ENCODE data around the gene PTGR2.
"Not testable (repeated sequence)": the region's sequence is repeated elsewhere in the genome, so short reads cannot be mapped to it uniquely, and the experiment has no call there.

The PTGR2 gene

GRCh38 chr14:73886449-73887317, 35.1 kb downstream of the PTGR2 start, which contains the start of gene ZNF410:
Gene ZNF410 (plus strand): TSS chr14:73886859. CDS start chr14:73892176, 5,317 bp downstream.
- H3K4me3 ChIP-seq (ENCODE audit: low read depth, low read length): peak within 1 kb of the TSS; percentile 89
- no peak for TF ChIP-seq CTCF (IDR thresholded peaks at IDR 0.05; ENCODE audit: low read depth, low read length)

GRCh38 chr14:73887318-73887616, 35.6 kb downstream of the PTGR2 start:
- H3K4me3 ChIP-seq (ENCODE audit: low read depth, low read length): peak overlapping the region; percentile 89
- TF ChIP-seq CTCF (IDR thresholded peaks at IDR 0.05; ENCODE audit: low read depth, low read length): no peak

- H3K4me3 ChIP-seq (ENCODE audit: low read depth, low read length): peak overlapping the region; percentile 89
- no peak for TF ChIP-seq CTCF (IDR thresholded peaks at IDR 0.05; ENCODE audit: low read depth, low read length)
These were observed 36.2 kb downstream of the PTGR2 start for GRCh38 chr14:73887694-73888459.

GRCh38 chr14:73888460-73888725, 36.8 kb downstream of the PTGR2 start:
- peak overlapping the region; percentile 89 for H3K4me3 ChIP-seq (ENCODE audit: low read depth, low read length)

GRCh38 chr14:73888971-73889370, 37.3 kb downstream of the PTGR2 start:
- no peak for TF ChIP-seq CTCF (IDR thresholded peaks at IDR 0.05; ENCODE audit: low read depth, low read length)
- no peak overlapping the region for H3K4me3 ChIP-seq (ENCODE audit: low read depth, low read length)

More at GRCh38 chr14:73888460-73888725, 36.8 kb downstream of the PTGR2 start:
- no peak for TF ChIP-seq CTCF (IDR thresholded peaks at IDR 0.05; ENCODE audit: low read depth, low read length)

- H3K4me3 ChIP-seq (ENCODE audit: low read depth, low read length): no peak overlapping the region
- no peak for TF ChIP-seq CTCF (IDR thresholded peaks at IDR 0.05; ENCODE audit: low read depth, low read length)
These were observed 37.7 kb downstream of the PTGR2 start for GRCh38 chr14:73889376-73889775.

GRCh38 chr14:73894180-73894687, 42.6 kb downstream of the PTGR2 start:
- H3K4me3 ChIP-seq (ENCODE audit: low read depth, low read length): not testable (repeated sequence)

Data from WI38 (cell line).